Sigmoid colon (tissue), 4 donors: ENCODE measurements around the gene CCDC7.

ENCODE experiments used
- CTCF ChIP-seq, 4 experiments: fragments of 450-650 bp in 3 of 4; fragments of 200-600 bp in 1 of 4; IDR thresholded peaks; one replicate each; pipeline ENCODE4 v1.5.1; 2016 to 2019; ENCODE audit warnings: antibody characterized with exemption in 4 of 4, mild to moderate bottlenecking in 3 of 4, moderate library complexity in 2 of 4
- POLR2A ChIP-seq, 2 donors: fragments of 450-650 bp; IDR thresholded peaks; one replicate each; pipeline ENCODE4 v1.6.1; 2016; ENCODE audit warnings: antibody characterized with exemption in 2 of 2, mild to moderate bottlenecking in 2 of 2, moderate library complexity in 2 of 2
- POLR2AphosphoS5 ChIP-seq, 4 donors: sonication (generic); formaldehyde crosslinking; IDR thresholded peaks; one replicate each; pipeline ENCODE4 v1.6.1; 2017; ENCODE audit warnings: antibody characterized with exemption in 4 of 4

- TF ChIP-seq POLR2AphosphoS5 (IDR thresholded peaks at IDR 0.05) (no peak), CTCF (IDR thresholded peaks at IDR 0.05) (no peak), POLR2A (IDR thresholded peaks at IDR 0.05) (no peak)
These were observed 43.4 kb upstream of the CCDC7 start for GRCh38 chr10:32402499-32402898.
